ENCODE data around the gene SHOC1.

Gene SHOC1

GRCh38 chr9:111789881-111790280 is 4.9 kb downstream of the SHOC1 start:
- TF ChIP-seq TCF12 (IDR thresholded peaks at IDR 0.05; ENCODE audit: low read depth) (no peak), FOXM1 (IDR thresholded peaks at IDR 0.05; ENCODE audit: borderline replicate concordance, low read depth) (no peak), ZBTB7A (IDR thresholded peaks at IDR 0.05; ENCODE audit: low read depth) (no peak), EGR1 (IDR thresholded peaks at IDR 0.05) (no peak)
- TF ChIP-seq, protein P1, sequence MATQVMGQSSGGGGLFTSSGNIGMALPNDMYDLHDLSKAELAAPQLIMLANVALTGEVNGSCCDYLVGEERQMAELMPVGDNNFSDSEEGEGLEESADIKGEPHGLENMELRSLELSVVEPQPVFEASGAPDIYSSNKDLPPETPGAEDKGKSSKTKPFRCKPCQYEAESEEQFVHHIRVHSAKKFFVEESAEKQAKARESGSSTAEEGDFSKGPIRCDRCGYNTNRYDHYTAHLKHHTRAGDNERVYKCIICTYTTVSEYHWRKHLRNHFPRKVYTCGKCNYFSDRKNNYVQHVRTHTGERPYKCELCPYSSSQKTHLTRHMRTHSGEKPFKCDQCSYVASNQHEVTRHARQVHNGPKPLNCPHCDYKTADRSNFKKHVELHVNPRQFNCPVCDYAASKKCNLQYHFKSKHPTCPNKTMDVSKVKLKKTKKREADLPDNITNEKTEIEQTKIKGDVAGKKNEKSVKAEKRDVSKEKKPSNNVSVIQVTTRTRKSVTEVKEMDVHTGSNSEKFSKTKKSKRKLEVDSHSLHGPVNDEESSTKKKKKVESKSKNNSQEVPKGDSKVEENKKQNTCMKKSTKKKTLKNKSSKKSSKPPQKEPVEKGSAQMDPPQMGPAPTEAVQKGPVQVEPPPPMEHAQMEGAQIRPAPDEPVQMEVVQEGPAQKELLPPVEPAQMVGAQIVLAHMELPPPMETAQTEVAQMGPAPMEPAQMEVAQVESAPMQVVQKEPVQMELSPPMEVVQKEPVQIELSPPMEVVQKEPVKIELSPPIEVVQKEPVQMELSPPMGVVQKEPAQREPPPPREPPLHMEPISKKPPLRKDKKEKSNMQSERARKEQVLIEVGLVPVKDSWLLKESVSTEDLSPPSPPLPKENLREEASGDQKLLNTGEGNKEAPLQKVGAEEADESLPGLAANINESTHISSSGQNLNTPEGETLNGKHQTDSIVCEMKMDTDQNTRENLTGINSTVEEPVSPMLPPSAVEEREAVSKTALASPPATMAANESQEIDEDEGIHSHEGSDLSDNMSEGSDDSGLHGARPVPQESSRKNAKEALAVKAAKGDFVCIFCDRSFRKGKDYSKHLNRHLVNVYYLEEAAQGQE (IDR thresholded peaks at IDR 0.05; ENCODE audit: low read depth): no peak
- TF ChIP-seq, protein P2, sequence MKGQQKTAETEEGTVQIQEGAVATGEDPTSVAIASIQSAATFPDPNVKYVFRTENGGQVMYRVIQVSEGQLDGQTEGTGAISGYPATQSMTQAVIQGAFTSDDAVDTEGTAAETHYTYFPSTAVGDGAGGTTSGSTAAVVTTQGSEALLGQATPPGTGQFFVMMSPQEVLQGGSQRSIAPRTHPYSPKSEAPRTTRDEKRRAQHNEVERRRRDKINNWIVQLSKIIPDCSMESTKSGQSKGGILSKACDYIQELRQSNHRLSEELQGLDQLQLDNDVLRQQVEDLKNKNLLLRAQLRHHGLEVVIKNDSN (IDR thresholded peaks at IDR 0.05): no peak

DNA sequence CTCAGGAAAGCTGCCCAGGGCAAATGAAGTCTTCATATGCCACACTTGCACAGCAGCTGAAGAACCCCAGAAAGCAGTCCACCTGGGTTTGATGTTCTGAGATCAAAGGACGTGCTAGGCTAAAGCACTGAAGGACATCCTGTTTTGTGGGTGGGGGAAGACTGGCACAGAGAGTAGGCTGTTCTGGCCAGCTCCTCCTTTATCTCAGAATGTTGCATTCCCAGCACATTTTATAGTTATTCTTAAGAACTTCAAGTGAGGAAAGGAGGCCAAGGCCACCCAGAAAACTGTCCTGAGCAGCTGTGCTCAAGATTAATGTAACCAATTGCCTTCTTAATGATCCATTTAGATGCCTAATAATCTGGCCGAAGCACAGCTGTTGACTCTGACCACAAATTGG is 10.9 kb downstream of the SHOC1 start:
- TF ChIP-seq ZBTB7A (IDR thresholded peaks at IDR 0.05; ENCODE audit: low read depth) (no peak), EP300 (IDR thresholded peaks at IDR 0.05; ENCODE audit: borderline replicate concordance) (no peak), FOXM1 (IDR thresholded peaks at IDR 0.05; ENCODE audit: borderline replicate concordance, low read depth) (no peak), CEBPB (IDR thresholded peaks at IDR 0.05) (no peak)

DNA sequence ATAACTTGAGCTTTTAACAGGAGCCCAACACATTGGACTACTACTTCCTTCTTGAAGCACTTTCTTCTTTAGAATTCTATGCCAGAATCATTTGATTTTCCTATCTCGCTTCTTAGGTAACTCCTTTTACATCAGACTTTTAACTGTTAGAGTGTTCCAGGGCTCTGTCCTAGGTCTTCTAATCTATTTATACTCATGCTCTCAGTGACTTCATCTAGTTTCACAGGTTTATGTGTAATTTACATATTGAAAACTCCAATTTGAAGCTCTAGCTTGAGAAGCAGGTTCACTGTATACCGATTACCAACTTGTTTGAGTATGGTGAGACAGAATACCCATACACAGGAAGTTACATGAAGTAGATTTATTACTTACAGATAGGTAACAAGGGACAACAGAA is 11.3 kb downstream of the SHOC1 start:
- TF ChIP-seq TCF12 (IDR thresholded peaks at IDR 0.05; ENCODE audit: low read depth): no peak
- TF ChIP-seq, protein P2 (IDR thresholded peaks at IDR 0.05): no peak
- no peak for TF ChIP-seq RAD21 (IDR thresholded peaks at IDR 0.05; ENCODE audit: low read depth)
- no peak for TF ChIP-seq TEAD4 (IDR thresholded peaks at IDR 0.05)
- TF ChIP-seq, protein P1 (IDR thresholded peaks at IDR 0.05; ENCODE audit: low read depth): no peak
- TF ChIP-seq CREB1 (IDR thresholded peaks at IDR 0.05; ENCODE audit: low read depth): no peak
- TF ChIP-seq EGR1 (IDR thresholded peaks at IDR 0.05): no peak
- TF ChIP-seq EP300 (IDR thresholded peaks at IDR 0.05; ENCODE audit: borderline replicate concordance): no peak
- TF ChIP-seq, protein P3, sequence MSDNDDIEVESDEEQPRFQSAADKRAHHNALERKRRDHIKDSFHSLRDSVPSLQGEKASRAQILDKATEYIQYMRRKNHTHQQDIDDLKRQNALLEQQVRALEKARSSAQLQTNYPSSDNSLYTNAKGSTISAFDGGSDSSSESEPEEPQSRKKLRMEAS (IDR thresholded peaks at IDR 0.05): no peak
- TF ChIP-seq FOXM1 (IDR thresholded peaks at IDR 0.05; ENCODE audit: borderline replicate concordance, low read depth): no peak
- TF ChIP-seq CEBPB (IDR thresholded peaks at IDR 0.05): no peak
- TF ChIP-seq NFIC (IDR thresholded peaks at IDR 0.05): no peak
- TF ChIP-seq YY1 (IDR thresholded peaks at IDR 0.05; ENCODE audit: low read depth): no peak
- TF ChIP-seq ZBTB7A (IDR thresholded peaks at IDR 0.05; ENCODE audit: low read depth): no peak
- TF ChIP-seq TAF1 (IDR thresholded peaks at IDR 0.05; ENCODE audit: low read depth): no peak

- no peak for TF ChIP-seq CREB1 (IDR thresholded peaks at IDR 0.05; ENCODE audit: low read depth)
- no peak for TF ChIP-seq TEAD4 (IDR thresholded peaks at IDR 0.05)
- TF ChIP-seq EP300 (IDR thresholded peaks at IDR 0.05; ENCODE audit: borderline replicate concordance): no peak
- TF ChIP-seq RAD21 (IDR thresholded peaks at IDR 0.05; ENCODE audit: low read depth): no peak
- TF ChIP-seq, protein P3 (IDR thresholded peaks at IDR 0.05): no peak
- no peak for TF ChIP-seq FOXM1 (IDR thresholded peaks at IDR 0.05; ENCODE audit: borderline replicate concordance, low read depth)
- no peak for TF ChIP-seq TCF12 (IDR thresholded peaks at IDR 0.05; ENCODE audit: low read depth)
- TF ChIP-seq, protein P1 (IDR thresholded peaks at IDR 0.05; ENCODE audit: low read depth): no peak
- no peak for TF ChIP-seq EGR1 (IDR thresholded peaks at IDR 0.05)
- TF ChIP-seq YY1 (IDR thresholded peaks at IDR 0.05; ENCODE audit: low read depth): no peak
- TF ChIP-seq CEBPB (IDR thresholded peaks at IDR 0.05): no peak
- no peak for TF ChIP-seq TAF1 (IDR thresholded peaks at IDR 0.05; ENCODE audit: low read depth)
- TF ChIP-seq, protein P2 (IDR thresholded peaks at IDR 0.05): no peak
- no peak for TF ChIP-seq ZBTB7A (IDR thresholded peaks at IDR 0.05; ENCODE audit: low read depth)
- no peak for TF ChIP-seq NFIC (IDR thresholded peaks at IDR 0.05)
Measured at GRCh38 chr9:111766066-111766465, 28.7 kb downstream of the SHOC1 start.

Measured in Ishikawa (cell line).